Measurements from ENCODE around the gene CCL8.

GRCh38 chr17:34337701-34338100 lies 18.5 kb downstream of the CCL8 start:
- TF ChIP-seq TCF12 (IDR thresholded peaks at IDR 0.05; ENCODE audit: low read depth), result no peak
- no peak for TF ChIP-seq NFIC (IDR thresholded peaks at IDR 0.05)
- no peak for TF ChIP-seq EP300 (IDR thresholded peaks at IDR 0.05; ENCODE audit: borderline replicate concordance)
- no peak for TF ChIP-seq ZBTB7A (IDR thresholded peaks at IDR 0.05; ENCODE audit: low read depth)
- no peak for TF ChIP-seq CEBPB (IDR thresholded peaks at IDR 0.05)
- no peak for TF ChIP-seq TEAD4 (IDR thresholded peaks at IDR 0.05)
- no peak for TF ChIP-seq MAX (IDR thresholded peaks at IDR 0.05)
